Stimulated activated CD4-positive, alpha-beta T cell treated with anti-CD3 and anti-CD28 coated beads, Interleukin-12 subunit alpha, Interleukin-12 subunit beta, amount 100 ng/mL, for 48 hours (primary cell): Measurements from ENCODE around the gene KRT32.

Source experiments
- DNase-seq, 3 donors: peaks; one replicate each; pipeline ENCODE4 v3.0.0-alpha.2; 2020; ENCODE audit warnings: low read depth in 2 of 3, low spot score in 1 of 3

KRT32 gene

GRCh38 chr17:41466988-41467387, at the start of gene KRT32:
KRT32 (minus strand) TSS chr17:41467386; CDS start chr17:41467325, 61 bp downstream.
- DNase-seq = no peak

- no peak for DNase-seq
These were observed 49.7 kb upstream of the KRT32 start for GRCh38 chr17:41516830-41517283.

DNA sequence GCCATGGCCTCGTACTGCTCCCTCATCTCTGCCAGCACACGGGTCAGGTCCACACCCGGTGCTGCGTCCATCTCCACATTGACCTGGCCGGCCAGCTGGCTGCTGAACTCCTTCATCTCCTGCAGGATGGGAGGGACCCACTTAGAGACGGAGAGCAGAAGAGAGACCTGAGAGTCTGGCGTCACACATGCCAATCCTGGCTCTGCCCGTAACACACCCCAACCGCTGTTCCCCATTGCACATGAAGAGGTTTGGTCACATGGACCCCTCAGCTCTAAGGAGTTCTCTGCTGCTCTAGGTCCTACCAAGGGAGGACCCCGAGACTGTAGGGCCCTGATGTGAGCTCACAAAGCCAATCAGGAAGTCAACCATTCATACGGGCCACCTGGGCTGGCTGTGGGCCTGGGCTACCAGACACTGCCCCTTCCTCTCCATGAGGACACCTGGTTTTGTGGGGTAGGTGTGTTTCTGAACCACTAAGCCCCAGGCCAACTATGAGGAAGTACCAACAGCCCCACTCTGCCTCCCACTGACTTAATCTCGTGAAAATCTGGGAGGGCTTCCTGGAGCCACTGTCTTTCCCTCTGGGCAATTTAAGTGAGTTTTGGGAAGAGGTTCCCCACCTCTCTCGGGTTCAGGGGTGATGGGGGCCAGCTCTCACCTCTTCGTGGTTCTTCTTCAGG, 49.1 kb upstream of the KRT32 start:
- no peak for DNase-seq

DNA sequence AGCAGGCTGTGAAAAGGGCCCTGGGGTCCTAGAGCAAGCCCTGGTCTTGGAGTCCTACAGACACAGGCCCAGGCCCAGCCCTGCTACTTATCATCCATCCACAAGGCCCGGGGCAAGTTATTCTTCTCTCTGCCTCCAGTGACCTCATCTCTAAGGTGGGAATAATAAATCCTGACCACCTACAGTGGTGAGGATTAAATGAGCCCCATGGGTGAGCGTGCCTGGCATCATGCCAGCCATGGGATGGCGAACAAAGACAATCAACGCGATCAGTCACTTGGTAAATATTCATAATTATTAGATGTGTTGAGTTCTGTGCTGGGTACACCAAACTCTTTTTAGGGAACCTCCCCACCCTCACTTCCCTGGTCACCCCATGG, 46.0 kb upstream of the KRT32 start:
- DNase-seq = no peak

GRCh38 chr17:41512546-41513167, 45.5 kb upstream of the KRT32 start:
- no peak for DNase-seq

GRCh38 chr17:41511716-41512115, 44.5 kb upstream of the KRT32 start:
- DNase-seq = no peak

GRCh38 chr17:41511116-41511515, 43.9 kb upstream of the KRT32 start:
- no peak for DNase-seq

DNA sequence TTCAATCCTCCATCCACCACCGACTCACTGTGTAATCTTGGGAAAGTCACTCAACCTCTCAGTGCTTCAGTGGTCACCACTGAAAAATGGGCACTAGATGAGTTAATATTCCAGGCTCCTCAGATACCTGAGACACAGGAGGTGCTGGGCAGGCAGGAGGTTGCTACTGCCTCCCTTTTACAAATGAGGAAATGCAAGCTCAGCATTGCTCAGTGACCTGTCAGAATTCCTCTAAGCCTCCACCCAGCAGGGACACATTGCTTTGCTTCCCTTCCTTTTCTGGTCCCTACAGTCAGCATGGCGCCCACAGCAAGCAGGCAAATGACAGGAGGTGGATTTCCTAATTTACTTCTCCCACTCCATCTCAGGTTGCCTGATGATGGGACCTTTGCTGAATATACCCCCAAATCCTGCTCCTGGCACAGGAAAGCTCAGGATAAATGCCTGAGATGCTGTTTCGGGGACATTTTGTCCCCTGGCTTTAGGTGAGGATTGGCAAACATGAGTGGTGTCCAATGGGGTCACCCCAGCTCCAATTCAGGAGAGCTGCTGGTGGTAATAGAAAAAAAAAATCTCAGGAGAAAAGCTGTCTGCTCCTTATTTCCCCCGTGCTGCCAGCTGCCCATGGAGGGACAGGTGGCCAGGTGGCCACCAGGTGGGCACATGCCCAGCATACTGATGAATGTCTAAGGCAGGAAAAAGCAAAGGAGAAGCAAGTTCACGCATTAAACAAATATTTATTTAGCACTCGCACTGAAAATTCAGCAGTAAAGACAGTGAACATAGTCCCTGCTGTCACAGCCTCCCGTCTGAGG, 43.3 kb upstream of the KRT32 start:
- DNase-seq = no peak

- no peak for DNase-seq
These were observed 40.2 kb upstream of the KRT32 start for GRCh38 chr17:41507315-41507880.

GRCh38 chr17:41505809-41506767, 38.9 kb upstream of the KRT32 start:
- DNase-seq = no peak

- DNase-seq = no peak
These were observed 38.0 kb upstream of the KRT32 start, which contains the start of gene KRT13 for GRCh38 chr17:41505007-41505808. KRT13 (minus strand) TSS chr17:41505612; CDS start chr17:41505550, 62 bp downstream.

DNA sequence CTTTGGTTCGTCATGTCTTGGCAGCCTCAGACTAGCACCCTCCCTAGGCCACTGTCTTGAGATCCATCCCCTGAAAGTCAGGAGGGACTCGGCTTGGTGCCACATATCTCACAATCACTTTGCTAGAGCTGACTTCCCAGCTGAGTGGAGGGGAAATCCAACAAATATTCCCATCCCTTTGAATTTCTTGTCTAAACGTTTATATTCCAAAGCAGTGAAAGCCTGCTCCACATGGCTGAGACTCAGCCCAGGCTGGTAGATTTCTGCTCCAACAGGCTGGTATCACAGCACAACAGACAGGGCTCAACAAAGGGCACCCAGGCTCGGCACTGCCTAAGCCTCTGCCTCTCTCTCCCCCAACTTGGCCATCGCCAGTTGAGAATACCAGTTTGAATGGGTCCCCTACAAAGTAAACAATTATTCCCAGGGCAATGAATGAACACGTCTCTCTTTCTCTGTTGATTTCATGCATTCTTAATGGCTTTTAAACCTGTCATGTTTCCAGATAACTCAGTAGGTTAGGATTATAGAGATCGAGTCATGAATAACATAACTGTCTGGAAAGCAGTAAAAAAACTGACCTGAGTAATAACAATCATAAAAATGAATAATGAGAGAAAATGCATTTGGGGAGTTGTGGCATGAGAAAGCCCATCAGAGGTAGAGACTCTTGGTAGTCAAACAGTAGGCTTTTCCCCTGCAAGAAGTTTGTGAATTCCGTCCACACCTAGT, 37.2 kb upstream of the KRT32 start:
- no peak for DNase-seq

GRCh38 chr17:41503202-41503601, 36.0 kb upstream of the KRT32 start:
- no peak for DNase-seq

DNA sequence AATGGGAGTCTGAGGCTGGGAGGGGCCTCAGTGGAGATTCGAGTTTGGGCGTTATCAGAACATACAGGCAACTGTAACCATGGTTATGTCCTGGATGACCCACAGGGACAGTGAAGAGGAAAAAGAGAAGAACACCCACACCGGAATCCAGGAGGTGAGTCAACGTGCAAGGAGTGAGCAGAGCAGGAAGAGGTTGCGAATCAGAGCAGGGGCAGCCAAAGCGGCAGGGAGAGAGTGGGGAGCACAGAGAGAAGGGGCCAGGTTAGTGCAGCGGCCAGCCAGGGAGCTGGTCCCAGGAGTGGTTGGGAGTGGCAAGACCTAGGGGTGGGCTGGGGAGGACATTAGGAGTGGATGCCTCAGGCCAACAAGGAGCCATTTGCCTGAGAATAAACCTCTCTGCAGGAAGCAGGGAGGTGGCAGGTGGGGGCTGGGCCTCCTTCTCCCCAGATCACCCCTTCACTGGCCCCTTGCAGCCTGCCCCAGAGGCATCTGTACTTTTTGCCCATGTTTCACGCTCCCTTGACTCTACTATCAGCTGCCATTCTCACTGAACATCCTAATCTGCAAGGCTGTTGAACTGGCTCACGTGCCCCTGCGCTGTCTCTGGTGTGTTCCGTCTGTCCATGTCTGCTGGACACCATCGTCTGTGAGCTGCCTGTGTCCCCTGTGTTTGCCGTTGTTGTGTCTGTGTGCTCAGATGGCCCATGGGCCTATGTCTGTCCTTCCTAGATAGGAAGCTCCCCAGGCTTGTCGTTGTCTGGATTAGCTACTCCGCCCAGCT, 33.1 kb upstream of the KRT32 start:
- no peak for DNase-seq

- no peak for DNase-seq
These were observed 32.5 kb upstream of the KRT32 start for GRCh38 chr17:41499714-41500113.

DNA sequence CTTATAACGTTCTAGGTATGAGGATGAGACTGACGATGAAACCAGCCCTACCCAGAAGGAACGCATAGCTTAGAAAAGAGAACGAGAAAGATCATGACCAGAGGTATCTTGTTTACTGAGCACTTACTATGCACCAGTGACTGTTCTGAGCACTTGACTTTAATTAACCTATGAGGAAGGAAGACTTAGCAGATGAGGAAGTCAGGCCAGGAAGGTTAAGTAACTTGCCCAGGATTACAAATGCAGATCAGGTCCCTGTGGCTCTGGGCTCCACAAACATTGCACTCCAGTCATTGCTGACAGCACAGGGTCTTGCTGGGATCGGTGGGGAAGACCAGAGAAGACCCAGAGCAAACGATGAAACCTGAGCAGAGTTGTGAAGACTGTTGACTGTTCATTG, 31.1 kb upstream of the KRT32 start:
- DNase-seq = no peak

GRCh38 chr17:41496803-41497484, 29.8 kb upstream of the KRT32 start:
- DNase-seq = peak; percentile 63 to 73 (median 68)

DNA sequence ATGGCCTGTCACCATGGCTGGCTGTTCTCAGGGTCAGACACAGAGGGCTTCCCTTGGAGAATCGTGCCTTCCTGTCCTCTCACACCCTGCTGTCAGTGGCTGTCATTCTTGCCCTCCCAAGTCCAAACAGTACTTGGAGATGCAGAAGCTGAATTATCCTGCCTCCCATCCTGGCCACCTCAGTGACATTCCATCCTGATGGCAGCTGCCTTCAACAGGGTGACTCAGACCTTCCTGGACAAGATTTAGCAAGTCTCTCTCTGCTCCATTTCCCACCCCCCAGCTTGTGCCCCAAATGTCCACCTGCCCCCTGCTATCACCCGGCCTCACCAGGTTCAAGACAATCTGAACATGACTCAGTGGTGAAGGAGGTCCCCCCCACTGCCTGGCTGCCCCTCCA, 27.3 kb upstream of the KRT32 start:
- DNase-seq = no peak
